ENCODE results near the gene SKIL.

DNA sequence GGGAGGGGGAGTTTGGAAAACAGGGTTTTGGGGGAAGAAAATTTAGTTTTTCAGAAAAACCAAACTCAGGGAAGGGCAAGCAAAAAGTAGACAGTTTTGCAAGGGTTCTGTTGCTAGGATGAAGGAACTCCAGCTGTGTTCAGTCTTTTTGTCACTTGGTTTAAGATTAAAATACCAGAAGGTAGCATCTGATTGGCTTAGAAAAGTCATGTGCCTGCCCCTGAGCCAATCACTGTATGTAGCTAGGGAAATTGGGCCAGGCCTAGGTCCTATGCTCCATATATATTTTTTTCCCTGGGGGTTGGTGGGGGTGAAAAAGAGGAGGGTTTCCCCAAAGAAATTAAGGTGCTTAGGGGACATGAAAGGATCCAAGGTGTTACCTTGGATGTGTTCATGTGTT is 85.4 kb downstream of the SKIL start:
- TF ChIP-seq, protein P1, sequence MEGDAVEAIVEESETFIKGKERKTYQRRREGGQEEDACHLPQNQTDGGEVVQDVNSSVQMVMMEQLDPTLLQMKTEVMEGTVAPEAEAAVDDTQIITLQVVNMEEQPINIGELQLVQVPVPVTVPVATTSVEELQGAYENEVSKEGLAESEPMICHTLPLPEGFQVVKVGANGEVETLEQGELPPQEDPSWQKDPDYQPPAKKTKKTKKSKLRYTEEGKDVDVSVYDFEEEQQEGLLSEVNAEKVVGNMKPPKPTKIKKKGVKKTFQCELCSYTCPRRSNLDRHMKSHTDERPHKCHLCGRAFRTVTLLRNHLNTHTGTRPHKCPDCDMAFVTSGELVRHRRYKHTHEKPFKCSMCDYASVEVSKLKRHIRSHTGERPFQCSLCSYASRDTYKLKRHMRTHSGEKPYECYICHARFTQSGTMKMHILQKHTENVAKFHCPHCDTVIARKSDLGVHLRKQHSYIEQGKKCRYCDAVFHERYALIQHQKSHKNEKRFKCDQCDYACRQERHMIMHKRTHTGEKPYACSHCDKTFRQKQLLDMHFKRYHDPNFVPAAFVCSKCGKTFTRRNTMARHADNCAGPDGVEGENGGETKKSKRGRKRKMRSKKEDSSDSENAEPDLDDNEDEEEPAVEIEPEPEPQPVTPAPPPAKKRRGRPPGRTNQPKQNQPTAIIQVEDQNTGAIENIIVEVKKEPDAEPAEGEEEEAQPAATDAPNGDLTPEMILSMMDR (IDR thresholded peaks at IDR 0.05; ENCODE audit: low read length), result no peak
- no peak for TF ChIP-seq EZH2 (IDR thresholded peaks at IDR 0.05; ENCODE audit: borderline replicate concordance, low read length)

Measured in OCI-LY1 (cell line).